ENCODE measurements around the gene NLGN3. TPM values are rescaled to one million over a fixed set of nuclear protein-coding genes. Genes with fewer than 3 reads are reported as not detected.
A peak's percentile ranks its signal among the peaks of the same experiment; 100 is the strongest.

NLGN3 gene
- total and polyA plus RNA-seq, 5 experiments from 2014 or later, result 0.06 to 3.1 (median 0.25) TPM

- Mint-ChIP-seq H3K9me3 (no peaks in the 10 kb centered on the region), H3K4me1 (peaks cover 6 to 10% (median 8%) of the 10 kb centered on the region in 4 donors), H3K27me3 (no peaks in the 10 kb centered on the region), H3K4me3 (no peak overlapping the region), H3K36me3 (peaks cover 0 to 4% (median 0%) of the 10 kb centered on the region in 3 donors), H3K27ac (no peak overlapping the region)
- DNase-seq, result no peak
- POLR2A ChIA-PET, result no interaction called here
- ATAC-seq, result no peak
These were observed 9.6 kb downstream of the NLGN3 start for GRCh38 chrX:71154196-71154595.

GRCh38 chrX:71154641-71155040 lies 10.0 kb downstream of the NLGN3 start:
- Mint-ChIP-seq H3K9me3 (no peaks in the 10 kb centered on the region), H3K27ac (peak overlapping the region in 1 of 10 donors; percentile 18), H3K4me1 (peaks cover 10 to 12% (median 10%) of the 10 kb centered on the region in 4 donors), H3K27me3 (no peaks in the 10 kb centered on the region), H3K4me3 (no peak overlapping the region), H3K36me3 (peaks cover 0 to 4% (median 0%) of the 10 kb centered on the region in 3 donors)
- POLR2A ChIA-PET, result no interaction called here
- ATAC-seq (no peak), DNase-seq (no peak)

GRCh38 chrX:71158603-71159002 lies 14.0 kb downstream of the NLGN3 start:
- peak overlapping the region in 4 of 10 donors; percentile 32 to 83 (median 47) for H3K27ac Mint-ChIP-seq
- no peaks in the 10 kb centered on the region for H3K27me3 Mint-ChIP-seq
- DNase-seq (no peak), ATAC-seq (no peak)
- no peaks in the 10 kb centered on the region for H3K9me3 Mint-ChIP-seq
- H3K36me3 Mint-ChIP-seq, result peaks cover 0 to 11% (median 0%) of the 10 kb centered on the region in 3 donors
- POLR2A ChIA-PET, result interaction anchor here (0.7 kb wide), 1 partner anchor 14 kb away, joined by 4 read pairs; no protein-coding TSS in a partner anchor
- H3K4me1 Mint-ChIP-seq, result peaks cover 10 to 13% (median 12%) of the 10 kb centered on the region in 4 donors
- H3K4me3 Mint-ChIP-seq, result peak overlapping the region in 3 of 10 donors; percentile 7 to 35 (median 17)

GRCh38 chrX:71159335-71159734 lies 14.7 kb downstream of the NLGN3 start:
- Mint-ChIP-seq H3K27ac (peak overlapping the region in 1 of 10 donors; percentile 61), H3K27me3 (no peaks in the 10 kb centered on the region), H3K4me1 (peaks cover 10 to 13% (median 12%) of the 10 kb centered on the region in 4 donors), H3K36me3 (peaks cover 0 to 11% (median 0%) of the 10 kb centered on the region in 3 donors), H3K4me3 (peak overlapping the region in 4 of 10 donors; percentile 1 to 48 (median 16)), H3K9me3 (no peaks in the 10 kb centered on the region)
- POLR2A ChIA-PET, result interaction anchor here (0.7 kb wide), 2 partner anchors 13 to 1026 kb away, joined by 3 to 4 read pairs; no protein-coding TSS in a partner anchor
- DNase-seq (peak in 2 of 10 donors; percentile 37 to 42), ATAC-seq (peak; percentile 62 to 84)

GRCh38 chrX:71160475-71160874 lies 15.8 kb downstream of the NLGN3 start:
- peak overlapping the region in 1 of 10 donors; percentile 9 for H3K27ac Mint-ChIP-seq
- no peak for ATAC-seq
- H3K4me3 Mint-ChIP-seq, result no peak overlapping the region
- H3K27me3 Mint-ChIP-seq, result no peaks in the 10 kb centered on the region
- no peaks in the 10 kb centered on the region for H3K9me3 Mint-ChIP-seq
- POLR2A ChIA-PET, result interaction anchor here (0.6 to 0.7 kb wide), 2 partner anchors 27 to 400 kb away, joined by 3 to 5 read pairs; no protein-coding TSS in a partner anchor
- no peak for DNase-seq
- H3K4me1 Mint-ChIP-seq, result peaks cover 10 to 13% (median 12%) of the 10 kb centered on the region in 4 donors
- H3K36me3 Mint-ChIP-seq, result peaks cover 0 to 11% (median 0%) of the 10 kb centered on the region in 3 donors

- H3K9me3 Mint-ChIP-seq, result no peaks in the 10 kb centered on the region
- H3K4me3 Mint-ChIP-seq, result no peak overlapping the region
- peaks cover 3 to 18% (median 11%) of the 10 kb centered on the region in 4 donors for H3K4me1 Mint-ChIP-seq
- no peaks in the 10 kb centered on the region for H3K27me3 Mint-ChIP-seq
- H3K27ac Mint-ChIP-seq, result peak overlapping the region in 1 of 10 donors; percentile 64
- no peak for DNase-seq
- ATAC-seq, result no peak
- POLR2A ChIA-PET, result no interaction called here
- peaks cover 0 to 24% (median 0%) of the 10 kb centered on the region in 3 donors for H3K36me3 Mint-ChIP-seq
These were observed 18.3 kb downstream of the NLGN3 start for GRCh38 chrX:71162981-71163380.

GRCh38 chrX:71164071-71164470 lies 19.4 kb downstream of the NLGN3 start:
- DNase-seq (no peak), ATAC-seq (no peak)
- no peaks in the 10 kb centered on the region for H3K9me3 Mint-ChIP-seq
- no peaks in the 10 kb centered on the region for H3K27me3 Mint-ChIP-seq
- peaks cover 1 to 11% (median 7%) of the 10 kb centered on the region in 4 donors for H3K4me1 Mint-ChIP-seq
- no peak overlapping the region for H3K4me3 Mint-ChIP-seq
- no peak overlapping the region for H3K27ac Mint-ChIP-seq
- POLR2A ChIA-PET, result no interaction called here
- H3K36me3 Mint-ChIP-seq, result peaks cover 0 to 24% (median 0%) of the 10 kb centered on the region in 3 donors

GRCh38 chrX:71166461-71166860 lies 21.8 kb downstream of the NLGN3 start:
- H3K36me3 Mint-ChIP-seq, result peaks cover 0 to 23% (median 0%) of the 10 kb centered on the region in 3 donors
- no peaks in the 10 kb centered on the region for H3K27me3 Mint-ChIP-seq
- H3K4me3 Mint-ChIP-seq, result no peak overlapping the region
- POLR2A ChIA-PET, result no interaction called here
- H3K9me3 Mint-ChIP-seq, result no peaks in the 10 kb centered on the region
- no peak overlapping the region for H3K27ac Mint-ChIP-seq
- peaks cover 4 to 10% (median 5%) of the 10 kb centered on the region in 4 donors for H3K4me1 Mint-ChIP-seq
- ATAC-seq, result no peak
- no peak for DNase-seq

- Mint-ChIP-seq H3K4me3 (no peak overlapping the region), H3K9me3 (no peaks in the 10 kb centered on the region), H3K4me1 (peaks cover 4 to 13% (median 8%) of the 10 kb centered on the region in 4 donors), H3K27ac (no peak overlapping the region), H3K36me3 (peaks cover 0 to 20% (median 0%) of the 10 kb centered on the region in 3 donors), H3K27me3 (no peaks in the 10 kb centered on the region)
- DNase-seq (no peak), ATAC-seq (no peak)
- POLR2A ChIA-PET, result no interaction called here
These were observed 22.6 kb downstream of the NLGN3 start for GRCh38 chrX:71167031-71167781.

- POLR2A ChIA-PET, result no interaction called here
- peaks cover 0 to 23% (median 0%) of the 10 kb centered on the region in 3 donors for H3K36me3 Mint-ChIP-seq
- peaks cover 4 to 13% (median 8%) of the 10 kb centered on the region in 4 donors for H3K4me1 Mint-ChIP-seq
- ATAC-seq (no peak), DNase-seq (no peak)
- H3K27ac Mint-ChIP-seq, result no peak overlapping the region
- H3K27me3 Mint-ChIP-seq, result no peaks in the 10 kb centered on the region
- H3K4me3 Mint-ChIP-seq, result no peak overlapping the region
- no peaks in the 10 kb centered on the region for H3K9me3 Mint-ChIP-seq
These were observed 23.5 kb downstream of the NLGN3 start for GRCh38 chrX:71168134-71168533.

GRCh38 chrX:71169586-71169985 lies 24.9 kb downstream of the NLGN3 start:
- Mint-ChIP-seq H3K4me3 (no peak overlapping the region), H3K4me1 (peaks cover 4 to 13% (median 8%) of the 10 kb centered on the region in 4 donors), H3K36me3 (peaks cover 0 to 32% (median 0%) of the 10 kb centered on the region in 3 donors), H3K27me3 (no peaks in the 10 kb centered on the region), H3K9me3 (no peaks in the 10 kb centered on the region), H3K27ac (no peak overlapping the region)
- POLR2A ChIA-PET, result no interaction called here
- no peak for DNase-seq
- ATAC-seq, result no peak

GRCh38 chrX:71170660-71171059 lies 26.0 kb downstream of the NLGN3 start:
- DNase-seq, result no peak
- Mint-ChIP-seq H3K4me3 (no peak overlapping the region), H3K9me3 (no peaks in the 10 kb centered on the region), H3K4me1 (peaks cover 4 to 13% (median 8%) of the 10 kb centered on the region in 4 donors), H3K27ac (peak overlapping the region in 2 of 10 donors; percentile 31 to 65), H3K36me3 (peaks cover 0 to 36% (median 0%) of the 10 kb centered on the region in 3 donors), H3K27me3 (no peaks in the 10 kb centered on the region)
- POLR2A ChIA-PET, result no interaction called here
- no peak for ATAC-seq

- H3K9me3 Mint-ChIP-seq, result no peaks in the 10 kb centered on the region
- H3K27me3 Mint-ChIP-seq, result no peaks in the 10 kb centered on the region
- DNase-seq, result no peak
- peak overlapping the region in 3 of 10 donors; percentile 16 to 61 (median 33) for H3K4me3 Mint-ChIP-seq
- POLR2A ChIA-PET, result no interaction called here
- peaks cover 0 to 33% (median 0%) of the 10 kb centered on the region in 3 donors for H3K36me3 Mint-ChIP-seq
- no peak for ATAC-seq
- H3K27ac Mint-ChIP-seq, result peak overlapping the region in 7 of 10 donors; percentile 14 to 94 (median 47)
- peaks cover 4 to 13% (median 8%) of the 10 kb centered on the region in 4 donors for H3K4me1 Mint-ChIP-seq
These were observed 26.6 kb downstream of the NLGN3 start for GRCh38 chrX:71171110-71171801.

All from naive thymus-derived CD8-positive, alpha-beta T cell (primary cell).